GM19025 (cell line): ENCODE measurements around the gene DACH1.
A peak's percentile ranks its signal among the peaks of the same experiment; 100 is the strongest.
"Not testable (repeated sequence)": the region's sequence is repeated elsewhere in the genome, so short reads cannot be mapped to it uniquely, and the experiment has no call there.

Experiments used
- ATAC-seq: cut with Tn5 transposase; IDR thresholded peaks from one replicate; pipeline ENCODE4 v1.9.1; 2021; ENCODE audit warnings: mild to moderate bottlenecking, low read depth, moderate library complexity; ENCODE audit not compliant: unreplicated experiment

DACH1 gene

DNA sequence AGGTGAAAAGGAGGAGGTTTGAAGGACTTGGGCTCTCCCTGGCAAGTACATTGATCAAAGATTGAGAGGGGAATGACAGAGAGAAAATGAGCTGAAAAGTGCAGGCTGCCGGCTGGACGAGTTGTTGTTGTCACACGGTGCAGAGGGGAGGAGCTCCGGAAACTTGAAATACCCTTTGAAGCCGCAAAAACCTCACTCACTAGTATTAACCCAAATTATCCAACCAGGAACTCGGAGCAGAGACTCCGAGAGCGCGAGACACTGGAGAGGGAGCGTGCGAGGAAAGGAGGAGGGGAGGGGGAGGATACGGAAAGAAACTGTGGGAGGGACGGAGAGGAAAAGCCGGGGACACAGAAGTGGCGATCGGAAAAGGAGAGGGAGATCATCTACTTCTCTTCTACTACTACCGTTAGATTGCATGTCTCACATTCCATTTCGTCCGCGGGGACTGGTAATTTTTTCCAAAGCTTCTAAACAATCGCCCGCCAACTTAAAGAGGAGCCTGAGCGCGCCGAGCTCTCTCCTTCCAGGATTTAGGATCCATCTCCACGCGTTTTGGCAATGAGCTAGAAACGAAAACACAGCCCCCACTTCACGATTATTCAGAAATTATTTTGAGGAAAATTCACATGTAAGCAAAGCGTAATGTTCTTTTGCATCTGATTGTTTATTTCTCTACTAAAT is at the start of gene DACH1:
TSS of gene DACH1 (minus strand) at position 74 of the 684 bp plus-strand sequence.
- ATAC-seq = no peak

GRCh38 chr13:71913717-71914116 is 46.7 kb upstream of the DACH1 start:
- ATAC-seq = no peak

- no peak for ATAC-seq
Measured at GRCh38 chr13:71912524-71912923, 45.5 kb upstream of the DACH1 start.

DNA sequence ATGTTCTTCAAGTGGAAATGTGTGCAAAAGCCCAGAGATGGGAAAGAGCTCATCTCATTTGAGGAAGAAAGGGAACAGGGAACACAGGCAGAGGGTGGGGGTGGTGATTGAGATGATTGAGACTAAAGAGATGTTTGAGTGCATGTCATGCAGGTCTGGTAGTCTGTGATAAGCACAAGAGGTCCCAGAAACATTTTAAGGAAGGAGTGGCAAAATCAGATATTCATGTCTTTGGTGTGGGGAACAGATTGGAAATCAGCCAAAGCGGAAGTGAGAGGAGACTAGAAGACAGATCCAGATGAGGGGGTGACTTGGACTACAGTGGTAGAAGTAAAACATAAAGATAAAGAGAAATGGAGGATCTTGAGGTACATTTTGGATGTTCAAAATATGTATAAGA is 39.4 kb upstream of the DACH1 start:
- no peak for ATAC-seq

DNA sequence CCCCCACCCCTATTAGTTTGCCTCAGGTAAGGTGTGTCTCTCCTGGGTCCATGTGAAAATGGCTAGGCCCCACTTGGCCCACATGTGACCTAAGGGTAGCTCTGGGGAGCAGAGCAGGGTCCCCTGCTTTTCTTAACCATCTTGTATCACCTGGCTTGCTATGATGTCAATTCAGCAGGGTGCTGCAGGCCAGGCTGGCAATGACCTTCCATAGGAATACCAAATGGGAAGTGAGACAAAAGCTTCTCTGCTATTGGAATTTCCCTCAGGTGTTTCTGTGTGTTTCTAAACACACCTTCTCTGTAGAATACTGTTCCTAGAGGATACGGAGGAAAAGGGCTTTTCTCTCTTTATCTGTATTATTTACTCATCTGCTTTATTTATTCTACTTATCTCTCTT is 35.7 kb upstream of the DACH1 start:
- no peak for ATAC-seq

GRCh38 chr13:71893506-71893905 is 26.5 kb upstream of the DACH1 start:
- not testable (repeated sequence) for ATAC-seq

DNA sequence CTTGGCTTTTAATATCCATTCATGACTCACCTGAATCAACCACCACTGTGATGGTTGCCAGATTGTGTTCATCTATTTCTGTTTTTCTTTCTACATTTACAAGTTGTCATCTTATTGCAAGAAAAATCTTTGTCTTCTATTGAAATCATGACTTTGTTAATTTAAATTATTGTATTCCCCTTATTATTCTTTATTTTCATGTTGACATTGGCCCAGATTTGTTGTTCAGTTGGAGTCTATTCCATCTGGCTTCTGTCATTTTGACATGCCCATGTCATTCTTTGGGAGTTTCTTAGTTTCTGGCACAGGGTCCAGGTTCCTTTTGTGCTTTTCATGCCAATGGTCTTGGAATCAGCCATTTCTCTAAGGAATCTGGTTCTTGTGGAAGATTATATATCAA is 19.9 kb upstream of the DACH1 start:
- ATAC-seq = no peak

DNA sequence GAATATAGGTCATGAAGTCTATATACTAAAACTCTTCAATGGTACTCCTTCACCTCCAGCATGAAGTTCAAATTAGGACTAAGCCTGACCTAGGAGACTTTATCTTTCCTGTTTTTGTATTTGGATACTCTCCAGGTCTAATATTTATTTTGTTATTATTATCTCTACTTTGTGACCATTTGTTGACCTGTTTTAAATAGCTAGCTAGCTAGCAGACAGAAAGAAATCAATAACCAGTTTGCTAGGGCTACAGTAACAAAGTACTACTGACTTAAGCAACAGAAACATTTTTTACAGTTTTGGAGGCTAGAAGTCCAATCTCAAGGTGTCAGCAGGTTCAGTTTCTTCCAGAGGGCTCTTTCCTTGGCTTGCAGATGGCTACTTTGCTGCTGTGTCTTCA is 15.1 kb upstream of the DACH1 start:
- no peak for ATAC-seq

GRCh38 chr13:71880753-71881541 is 13.9 kb upstream of the DACH1 start:
- no peak for ATAC-seq

- no peak for ATAC-seq
Measured at GRCh38 chr13:71879808-71880344, 12.9 kb upstream of the DACH1 start.

- peak; percentile 84 for ATAC-seq
Measured at GRCh38 chr13:71879129-71879535, 12.1 kb upstream of the DACH1 start.

DNA sequence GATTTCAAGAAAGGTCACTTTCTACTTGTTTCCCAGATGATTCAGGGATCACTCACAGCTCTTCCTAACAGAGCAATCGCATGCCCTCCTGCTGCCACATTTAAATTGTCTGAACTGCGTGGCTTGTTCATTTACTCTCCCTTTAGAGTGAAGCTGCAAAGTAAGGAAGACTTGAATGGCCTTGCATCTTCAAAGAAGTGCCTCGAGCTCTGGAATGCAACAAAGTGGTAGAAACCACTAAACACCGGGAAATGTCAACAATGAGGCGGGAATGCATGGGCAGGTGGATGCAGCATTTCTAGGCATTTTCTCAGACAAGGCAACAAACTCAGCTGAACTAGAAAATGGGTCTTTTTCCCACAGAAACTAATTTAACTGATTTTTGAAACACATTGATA is 10.3 kb upstream of the DACH1 start:
- ATAC-seq = no peak

GRCh38 chr13:71876648-71877255 is 9.7 kb upstream of the DACH1 start:
- ATAC-seq = no peak

DNA sequence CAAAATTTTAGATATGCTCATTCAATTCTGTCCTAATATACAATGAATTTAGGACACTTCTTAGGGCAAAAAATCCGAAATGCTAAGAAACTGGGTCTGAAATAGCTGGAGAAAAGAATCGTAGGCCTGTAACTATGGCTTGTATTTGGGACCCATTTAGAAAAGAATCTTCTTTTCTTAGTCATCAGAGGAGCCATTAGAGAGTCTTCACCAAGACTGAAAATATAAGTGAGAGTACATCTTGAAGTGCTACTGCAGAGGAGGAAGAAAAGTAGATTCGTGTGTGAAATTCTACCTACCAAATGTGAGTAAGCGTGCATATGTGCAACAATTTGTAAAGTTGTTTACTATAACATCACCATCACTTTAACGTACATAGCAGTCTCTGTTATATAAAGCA is 8.8 kb upstream of the DACH1 start:
- ATAC-seq = no peak

DNA sequence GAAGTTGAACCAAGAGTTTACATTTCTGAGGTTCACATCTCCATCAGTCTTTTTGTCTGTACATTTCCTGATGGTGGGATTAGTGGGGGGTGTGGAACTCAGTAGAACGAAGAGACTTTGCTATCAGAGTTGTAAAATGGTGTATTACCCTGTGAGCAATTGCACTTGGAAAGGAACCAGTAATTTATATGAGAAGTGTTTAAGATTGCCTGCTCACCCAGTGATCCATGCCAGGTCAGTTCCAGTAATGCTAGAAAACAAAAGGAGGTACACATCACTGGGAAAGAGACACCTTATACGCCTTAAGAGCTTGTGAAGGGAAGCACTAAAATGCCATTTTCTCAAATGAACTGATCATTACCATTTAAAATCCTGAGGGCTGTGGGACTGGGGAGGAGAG is 7.5 kb upstream of the DACH1 start:
- no peak for ATAC-seq

GRCh38 chr13:71873418-71874247 is 6.6 kb upstream of the DACH1 start:
- no peak for ATAC-seq

DNA sequence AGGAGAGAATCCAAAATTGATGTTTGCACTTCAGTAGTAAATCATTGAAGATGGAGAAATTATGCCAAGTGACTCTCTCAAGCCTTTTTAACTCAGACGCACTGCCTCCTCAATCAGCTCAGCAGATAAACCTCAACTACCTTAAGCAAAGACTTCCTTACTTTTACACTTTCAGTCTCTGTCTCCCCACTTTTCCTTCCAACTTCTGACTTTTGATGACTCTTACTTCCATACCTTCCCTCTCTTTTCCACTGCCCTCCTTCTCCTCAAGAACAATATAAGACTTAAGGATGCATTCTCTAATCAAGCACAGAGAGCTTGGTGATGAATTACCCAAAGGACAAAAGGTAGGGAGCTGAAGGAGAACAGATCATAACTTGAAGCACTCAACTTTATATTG is 4.8 kb upstream of the DACH1 start:
- ATAC-seq = no peak

DNA sequence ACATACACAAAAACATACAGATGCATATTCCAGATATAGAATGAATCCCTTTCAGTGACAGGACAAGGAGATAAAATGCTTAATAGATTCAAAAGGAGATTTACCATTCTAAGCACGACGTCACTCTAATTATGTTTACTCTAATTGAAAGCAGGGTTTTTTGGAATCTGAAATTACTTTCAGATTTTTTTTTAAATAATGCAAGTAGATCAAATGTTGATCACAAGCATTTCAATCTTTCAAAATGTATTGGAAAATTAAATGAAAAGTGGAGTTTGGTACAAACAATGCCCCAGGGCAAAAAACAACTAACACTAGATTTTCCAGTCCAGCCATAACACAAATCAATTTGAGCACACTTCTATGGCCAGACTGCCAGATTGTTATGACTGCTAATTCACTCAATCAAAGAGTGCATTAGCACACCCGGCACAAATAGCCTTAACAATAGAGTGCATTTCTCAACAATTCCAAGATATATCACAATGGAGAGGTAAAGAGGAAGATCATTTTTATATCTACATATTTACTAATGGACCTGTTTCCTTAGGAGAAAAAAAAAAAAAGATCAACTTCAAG is 4.3 kb upstream of the DACH1 start:
- ATAC-seq = no peak

DNA sequence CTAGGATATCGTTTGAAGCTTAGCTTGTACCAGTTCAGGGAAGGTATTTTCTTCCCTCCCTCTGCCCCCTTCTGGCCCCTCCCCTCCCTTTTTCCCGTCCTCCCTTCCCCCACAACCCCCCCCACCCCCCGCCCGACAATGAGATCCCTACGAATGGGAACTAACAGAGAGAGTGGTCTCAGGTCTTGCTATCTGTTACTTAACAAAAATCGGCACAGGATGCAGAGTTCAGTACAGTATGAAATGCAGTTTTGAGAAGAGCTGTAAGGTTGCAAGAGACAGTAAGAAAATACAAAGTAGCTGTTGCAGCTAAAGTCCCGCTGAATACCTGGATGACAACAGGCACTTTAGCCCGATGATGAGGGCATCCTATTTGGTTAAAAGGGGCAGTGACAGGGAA is 3.1 kb upstream of the DACH1 start:
- ATAC-seq = no peak

DNA sequence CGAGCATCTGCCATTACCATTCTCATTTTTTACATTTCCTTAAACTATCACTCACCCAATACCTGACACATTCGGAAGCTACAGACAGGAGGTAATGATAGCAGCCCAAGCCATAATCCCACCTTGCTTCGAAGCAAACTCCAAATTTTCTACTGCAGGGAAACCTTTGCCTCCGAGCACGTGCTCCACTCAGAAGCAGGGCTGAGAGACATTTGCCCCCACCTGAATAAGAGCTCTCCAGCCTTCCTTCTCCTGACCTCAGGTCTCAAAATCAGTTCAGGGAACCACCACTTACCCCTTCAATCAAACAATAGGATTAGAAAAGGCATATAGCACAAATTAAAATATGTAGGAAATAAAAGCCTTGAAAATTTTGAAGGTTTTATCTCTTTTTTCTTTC is 2.3 kb upstream of the DACH1 start:
- ATAC-seq = no peak
